K562 (cell line): ENCODE measurements around the gene DMD.

Source experiments
- E2F8 ChIP-seq: fragments of 450-650 bp; IDR thresholded peaks from 2 replicates; pipeline ENCODE4 v1.7.1; 2018; ENCODE audit warnings: mild to moderate bottlenecking, low read depth; ENCODE audit not compliant: partially characterized antibody
- EP300 ChIP-seq: IDR thresholded peaks from 2 replicates; pipeline ENCODE4 v1.6.1; 2012; ENCODE audit warnings: low read length, improper control_type of control experiment
- HCFC1 ChIP-seq: IDR thresholded peaks from 2 replicates; pipeline ENCODE4 v1.6.1; 2012; ENCODE audit warnings: low read depth, low read length, improper control_type of control experiment
- ZFP36 ChIP-seq: fragments of 150-350 bp; IDR thresholded peaks from 2 replicates; pipeline ENCODE4 v1.6.1; 2018; ENCODE audit warnings: low read length, low read depth; ENCODE audit not compliant: partially characterized antibody
- ZNF76 ChIP-seq: fragments of 250-450 bp; sonication (Bioruptor Pico); IDR thresholded peaks from 2 replicates; pipeline ENCODE4 v1.4.0; 2020; ENCODE audit warnings: mild to moderate bottlenecking, moderate library complexity, borderline replicate concordance
- TF ChIP-seq, protein P1 (sequence below): sonication (generic); formaldehyde crosslinking; IDR thresholded peaks from 2 replicates; pipeline ENCODE4 v1.8.1; 2023; ENCODE audit warnings: mild to moderate bottlenecking, missing genetic modification reagents
- TF ChIP-seq, protein P2 (sequence below): sonication (generic); formaldehyde crosslinking; IDR thresholded peaks from 2 replicates; pipeline ENCODE4 v1.8.1; 2023; ENCODE audit warnings: mild to moderate bottlenecking, missing genetic modification reagents, moderate library complexity

DNA sequence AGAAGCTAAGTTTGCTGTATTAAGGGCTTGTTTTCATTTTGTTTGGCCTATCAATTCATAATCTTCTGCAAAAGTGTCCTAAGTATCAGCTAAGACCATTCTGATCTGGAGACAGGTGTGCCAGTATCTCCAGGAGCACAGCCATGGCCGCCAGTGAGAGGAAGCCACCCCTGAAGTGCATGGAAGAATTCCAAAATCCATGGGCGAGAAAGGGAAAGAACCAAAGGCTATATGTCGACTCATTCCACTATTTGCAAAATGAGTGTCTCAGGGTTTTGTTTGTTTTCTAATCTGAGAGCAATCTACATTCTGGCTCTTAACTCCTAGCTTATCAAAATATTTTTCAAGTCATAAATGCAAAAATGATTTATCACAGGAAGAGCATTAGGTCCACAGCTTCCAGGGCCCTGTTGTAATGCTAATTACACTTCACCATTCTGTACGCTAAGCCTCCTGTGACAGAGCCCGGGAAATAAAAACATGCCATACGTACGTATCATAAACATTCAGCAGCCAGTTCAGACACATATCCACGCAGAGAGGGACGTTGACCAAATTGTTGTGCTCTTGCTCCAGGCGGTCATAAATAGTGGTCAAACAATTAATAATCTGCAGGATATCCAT is 2002.2 kb downstream of the DMD start:
- TF ChIP-seq, protein P1, sequence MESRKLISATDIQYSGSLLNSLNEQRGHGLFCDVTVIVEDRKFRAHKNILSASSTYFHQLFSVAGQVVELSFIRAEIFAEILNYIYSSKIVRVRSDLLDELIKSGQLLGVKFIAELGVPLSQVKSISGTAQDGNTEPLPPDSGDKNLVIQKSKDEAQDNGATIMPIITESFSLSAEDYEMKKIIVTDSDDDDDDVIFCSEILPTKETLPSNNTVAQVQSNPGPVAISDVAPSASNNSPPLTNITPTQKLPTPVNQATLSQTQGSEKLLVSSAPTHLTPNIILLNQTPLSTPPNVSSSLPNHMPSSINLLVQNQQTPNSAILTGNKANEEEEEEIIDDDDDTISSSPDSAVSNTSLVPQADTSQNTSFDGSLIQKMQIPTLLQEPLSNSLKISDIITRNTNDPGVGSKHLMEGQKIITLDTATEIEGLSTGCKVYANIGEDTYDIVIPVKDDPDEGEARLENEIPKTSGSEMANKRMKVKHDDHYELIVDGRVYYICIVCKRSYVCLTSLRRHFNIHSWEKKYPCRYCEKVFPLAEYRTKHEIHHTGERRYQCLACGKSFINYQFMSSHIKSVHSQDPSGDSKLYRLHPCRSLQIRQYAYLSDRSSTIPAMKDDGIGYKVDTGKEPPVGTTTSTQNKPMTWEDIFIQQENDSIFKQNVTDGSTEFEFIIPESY (CRISPR knock-in tag): no peak
- TF ChIP-seq E2F8: no peak
- no peak for TF ChIP-seq HCFC1
- TF ChIP-seq, protein P2, sequence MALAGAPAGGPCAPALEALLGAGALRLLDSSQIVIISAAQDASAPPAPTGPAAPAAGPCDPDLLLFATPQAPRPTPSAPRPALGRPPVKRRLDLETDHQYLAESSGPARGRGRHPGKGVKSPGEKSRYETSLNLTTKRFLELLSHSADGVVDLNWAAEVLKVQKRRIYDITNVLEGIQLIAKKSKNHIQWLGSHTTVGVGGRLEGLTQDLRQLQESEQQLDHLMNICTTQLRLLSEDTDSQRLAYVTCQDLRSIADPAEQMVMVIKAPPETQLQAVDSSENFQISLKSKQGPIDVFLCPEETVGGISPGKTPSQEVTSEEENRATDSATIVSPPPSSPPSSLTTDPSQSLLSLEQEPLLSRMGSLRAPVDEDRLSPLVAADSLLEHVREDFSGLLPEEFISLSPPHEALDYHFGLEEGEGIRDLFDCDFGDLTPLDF (CRISPR knock-in tag): no peak
- no peak for TF ChIP-seq ZFP36
- no peak for TF ChIP-seq ZNF76 (CRISPR knock-in tag)
- no peak for TF ChIP-seq EP300
